Transverse colon (tissue), 4 donors: Measurements from ENCODE around the gene FGFBP1. TPM values are rescaled to one million over a fixed set of nuclear protein-coding genes. Genes with fewer than 3 reads are reported as not detected.

Experiments used
- DNase-seq: peaks from one replicate; pipeline ENCODE4 v3.0.0-alpha.2; 2019
- H3K27ac ChIP-seq, 4 donors: fragments of 200-600 bp; sonication (generic); 2 replicates each; pipeline ENCODE4 v1.5.1; 2016 to 2018; ENCODE audit warnings: inconsistent platforms in 4 of 4
- H3K27me3 ChIP-seq: fragments of 200-600 bp; sonication (generic); 2 replicates; pipeline ENCODE4 v1.5.1; 2017; ENCODE audit warnings: inconsistent platforms
- H3K36me3 ChIP-seq, 4 donors: fragments of 200-600 bp; sonication (generic); 2 replicates each; pipeline ENCODE4 v1.5.1; 2017 to 2019; ENCODE audit warnings: inconsistent platforms in 4 of 4
- H3K4me1 ChIP-seq, 4 donors: fragments of 200-600 bp; sonication (generic); 2 replicates each; pipeline ENCODE4 v1.5.1; 2017 to 2020; ENCODE audit warnings: inconsistent platforms in 4 of 4
- H3K4me3 ChIP-seq, 4 donors: fragments of 200-600 bp; sonication (generic); 1 replicate in 1 of 4; 2 replicates in 3 of 4; pipeline versions ENCODE4 v1.5.1 to v1.6.1; 2017 to 2019; ENCODE audit warnings: inconsistent platforms in 4 of 4
- H3K9me3 ChIP-seq, 2 donors: fragments of 200-600 bp; sonication (generic); 2 replicates each; pipeline ENCODE4 v1.5.1; 2017 to 2019; ENCODE audit warnings: inconsistent platforms in 2 of 2
- CTCF ChIP-seq, 5 experiments: fragments of 200-600 bp in 3 of 5; fragments of 450-650 bp in 2 of 5; sonication (generic) in 3 of 5; IDR thresholded peaks; 1 replicate in 2 of 5; 2 replicates in 3 of 5; pipeline ENCODE4 v1.5.1; 2016 to 2017; ENCODE audit warnings: antibody characterized with exemption in 5 of 5, inconsistent platforms in 3 of 5, mild to moderate bottlenecking in 2 of 5, moderate library complexity in 1 of 5
- EP300 ChIP-seq: sonication (generic); formaldehyde crosslinking; IDR thresholded peaks from one replicate; pipeline ENCODE4 v1.6.1; 2017; ENCODE audit warnings: antibody characterized with exemption, low read depth
- POLR2A ChIP-seq: fragments of 450-650 bp; IDR thresholded peaks from one replicate; pipeline ENCODE4 v1.6.1; 2016; ENCODE audit warnings: antibody characterized with exemption, mild to moderate bottlenecking, moderate library complexity
- POLR2AphosphoS5 ChIP-seq, 3 donors: sonication (generic); formaldehyde crosslinking; IDR thresholded peaks; one replicate each; pipeline ENCODE4 v1.6.1; 2016; ENCODE audit warnings: antibody characterized with exemption in 3 of 3
- WGBS, 2 donors: methylation state at CpG; one replicate each; pipeline ENCODE4 v1.1.5; 2018; ENCODE audit warnings: low coverage in 1 of 2; 5-methylcytosine and 5-hydroxymethylcytosine counted together
- in situ Hi-C, 4 donors: fragments of 200-750 bp; cut with MboI; loops; one replicate each; pipeline versions ENCODE4 v1.15.0 to v1.15.1; 2017; ENCODE audit warnings: low sequenced_read_pairs in 3 of 4, low pct_ligation_motif_present in 1 of 4, low pct_unique_long_range_greater_than_20kb in 1 of 4
- intact Hi-C: fragments of 100-400 bp; cut with DNase I; formaldehyde crosslinking; loops from one replicate; pipeline ENCODE4 v1.15.1; 2023; ENCODE audit warnings: low total_unique reads
- total RNA-seq, 4 donors: library from RNA; depleted of rRNA; stranded (reverse); fragments of >200 nt; gene quantifications; one replicate each; pipeline ENCODE4 v1.1.0, GENCODE V29; 2016

FGFBP1 gene
- total RNA-seq, 4 donors from 2014 or later, result 7.0 to 12.6 (median 10.1) TPM

GRCh38 chr4:15893962-15894361 lies 44.6 kb downstream of the FGFBP1 start:
- Histone ChIP-seq H3K36me3 (no peaks in the 10 kb centered on the region), H3K4me1 (no peaks in the 10 kb centered on the region), H3K4me3 (no peak overlapping the region), H3K27me3 (no peaks in the 10 kb centered on the region), H3K9me3 (no peaks in the 10 kb centered on the region), H3K27ac (no peak overlapping the region)
- WGBS, 2 donors, result 75 to 80% methylated on average over 3 to 4 of the region's 4 CpGs
- TF ChIP-seq EP300, result no peak
- in situ Hi-C loops, result no loop called here
- DNase-seq, result no peak
- intact Hi-C loops, result no loop called here

GRCh38 chr4:15891312-15891711 lies 47.2 kb downstream of the FGFBP1 start:
- H3K4me3 ChIP-seq, result no peak overlapping the region
- H3K9me3 ChIP-seq, result no peaks in the 10 kb centered on the region
- H3K4me1 ChIP-seq, result no peaks in the 10 kb centered on the region
- H3K36me3 ChIP-seq, result no peaks in the 10 kb centered on the region
- intact Hi-C loops, result no loop called here
- no peak for DNase-seq
- in situ Hi-C loops, result no loop called here
- WGBS, 2 donors, result 61 to 63% methylated on average over 4 of the region's 4 CpGs
- no peaks in the 10 kb centered on the region for H3K27me3 ChIP-seq
- TF ChIP-seq CTCF (IDR thresholded peaks at IDR 0.05) (no peak), EP300 (no peak), POLR2AphosphoS5 (IDR thresholded peaks at IDR 0.05) (no peak), POLR2A (no peak)
- no peak overlapping the region for H3K27ac ChIP-seq

GRCh38 chr4:15890246-15890829 lies 48.2 kb downstream of the FGFBP1 start:
- H3K4me1 ChIP-seq, result no peaks in the 10 kb centered on the region
- intact Hi-C loops, result no loop called here
- TF ChIP-seq POLR2A, result no peak
- TF ChIP-seq POLR2AphosphoS5 (IDR thresholded peaks at IDR 0.05), result no peak
- no peak for TF ChIP-seq EP300
- TF ChIP-seq CTCF (IDR thresholded peaks at IDR 0.05), result no peak
- in situ Hi-C loops, result no loop called here
- H3K4me3 ChIP-seq, result no peak overlapping the region
- DNase-seq, result no peak
- 79 to 94% methylated on average over 2 to 4 of the region's 4 CpGs for WGBS, 2 donors
- H3K9me3 ChIP-seq, result no peaks in the 10 kb centered on the region
- H3K27me3 ChIP-seq, result no peaks in the 10 kb centered on the region
- no peaks in the 10 kb centered on the region for H3K36me3 ChIP-seq
- H3K27ac ChIP-seq, result no peak overlapping the region

GRCh38 chr4:15888515-15888914 lies 50.0 kb downstream of the FGFBP1 start:
- Histone ChIP-seq H3K4me3 (no peak overlapping the region), H3K27ac (no peak overlapping the region), H3K9me3 (no peaks in the 10 kb centered on the region), H3K36me3 (no peaks in the 10 kb centered on the region), H3K4me1 (peaks cover 0 to 10% (median 4%) of the 10 kb centered on the region in 4 donors), H3K27me3 (no peaks in the 10 kb centered on the region)
- in situ Hi-C loops, result loop anchor here in 2 of 4 donors (10.0 kb wide), 1 partner anchor 66 kb away; no protein-coding TSS in a partner anchor
- TF ChIP-seq EP300, result no peak
- 81 to 87% methylated on average over 6 to 9 of the region's 9 CpGs for WGBS, 2 donors
- intact Hi-C loops, result loop anchor here (10.0 kb wide), 1 partner anchor 66 kb away; no protein-coding TSS in a partner anchor
- no peak for DNase-seq

Other genes starting within 250 kb of the FGFBP1 start
- 10 to 100 TPM in 1 of 4 donors, 1 to 10 TPM in 1, not detected in 2; 4.3 to 19.4 TPM for gene BST1, start 235.7 kb downstream of the FGFBP1 start, total RNA-seq
- 1 to 10 TPM in 3 of 4 donors, not detected in 1; 2.7 to 7.5 (median 3.4) TPM for gene CD38, start 160.4 kb downstream of the FGFBP1 start, total RNA-seq
- gene FGFBP2, start 24.4 kb upstream of the FGFBP1 start, total RNA-seq, result 1 to 10 TPM in 2 of 4 donors, not detected in 2; 2.2 to 5.6 TPM
- 100 to 1,000 TPM in 3 of 4 donors, 10 to 100 TPM in 1; 35.2 to 236 (median 170) TPM for gene PROM1, start 145.3 kb upstream of the FGFBP1 start, total RNA-seq